Hepatocyte (in vitro differentiated cells): ENCODE data around the gene BICDL1.

Experiments used
- EZH2 ChIP-seq: fragments of 200-600 bp; sonication (generic); IDR thresholded peaks from 2 replicates; pipeline ENCODE4 v1.6.1; 2016; ENCODE audit warnings: antibody characterized with exemption, mild to moderate bottlenecking, borderline replicate concordance
- TF ChIP-seq, protein P1 (sequence below): fragments of 200-600 bp; sonication (generic); IDR thresholded peaks from 2 replicates; pipeline ENCODE4 v1.5.1; 2016; ENCODE audit warnings: antibody characterized with exemption, mild to moderate bottlenecking; ENCODE audit not compliant: poor library complexity

GRCh38 chr12:120077260-120077659 lies 88.2 kb downstream of the BICDL1 start:
- no peak for TF ChIP-seq EZH2
- TF ChIP-seq, protein P1, sequence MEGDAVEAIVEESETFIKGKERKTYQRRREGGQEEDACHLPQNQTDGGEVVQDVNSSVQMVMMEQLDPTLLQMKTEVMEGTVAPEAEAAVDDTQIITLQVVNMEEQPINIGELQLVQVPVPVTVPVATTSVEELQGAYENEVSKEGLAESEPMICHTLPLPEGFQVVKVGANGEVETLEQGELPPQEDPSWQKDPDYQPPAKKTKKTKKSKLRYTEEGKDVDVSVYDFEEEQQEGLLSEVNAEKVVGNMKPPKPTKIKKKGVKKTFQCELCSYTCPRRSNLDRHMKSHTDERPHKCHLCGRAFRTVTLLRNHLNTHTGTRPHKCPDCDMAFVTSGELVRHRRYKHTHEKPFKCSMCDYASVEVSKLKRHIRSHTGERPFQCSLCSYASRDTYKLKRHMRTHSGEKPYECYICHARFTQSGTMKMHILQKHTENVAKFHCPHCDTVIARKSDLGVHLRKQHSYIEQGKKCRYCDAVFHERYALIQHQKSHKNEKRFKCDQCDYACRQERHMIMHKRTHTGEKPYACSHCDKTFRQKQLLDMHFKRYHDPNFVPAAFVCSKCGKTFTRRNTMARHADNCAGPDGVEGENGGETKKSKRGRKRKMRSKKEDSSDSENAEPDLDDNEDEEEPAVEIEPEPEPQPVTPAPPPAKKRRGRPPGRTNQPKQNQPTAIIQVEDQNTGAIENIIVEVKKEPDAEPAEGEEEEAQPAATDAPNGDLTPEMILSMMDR, result no peak
